ENCODE data around the gene MZF1. TPM values are rescaled to one million over a fixed set of nuclear protein-coding genes. Genes with fewer than 3 reads are reported as not detected.
"Not testable (repeated sequence)": the region's sequence is repeated elsewhere in the genome, so short reads cannot be mapped to it uniquely, and the experiment has no call there.

MZF1 gene
- polyA plus RNA-seq, 4 donors: 17.5 to 64.0 (median 30.8) TPM

GRCh38 chr19:58582985-58583384 is 9.8 kb upstream of the MZF1 start:
- Histone ChIP-seq H3K36me3 (ENCODE audit: control insufficient read depth in 3 of 3, insufficient read depth in 2 of 3, low read depth in 1 of 3, low read length in 3 of 3) (peaks cover 0 to 37% (median 0%) of the 10 kb centered on the region in 3 donors), H3K9me3 (ENCODE audit: control insufficient read depth in 2 of 2, insufficient read depth in 1 of 2, low read depth in 1 of 2, low read length in 1 of 2) (no peaks in the 10 kb centered on the region), H3K27me3 (ENCODE audit: control insufficient read depth in 3 of 3, insufficient read depth in 3 of 3, low read length in 3 of 3) (no peaks in the 10 kb centered on the region), H3K4me1 (ENCODE audit: control insufficient read depth in 3 of 3, insufficient read depth in 2 of 3, low read depth in 1 of 3, low read length in 2 of 3) (peaks cover 0 to 3% (median 0%) of the 10 kb centered on the region in 3 donors), H3K27ac (ENCODE audit: low read depth in 1 of 3, low read length in 2 of 3) (no peak overlapping the region), H3K4me3 (ENCODE audit: low read depth in 1 of 3, low read length in 3 of 3) (no peak overlapping the region)
- FAIRE-seq: no peak
- 88 to 97% (median 96%) methylated on average over 6 of the region's 6 CpGs for WGBS, 3 donors
- no peak for DNase-seq

- 72 to 90% (median 79%) methylated on average over 62 of the region's 62 CpGs for WGBS, 3 donors
- no peak overlapping the region for H3K4me3 ChIP-seq (ENCODE audit: low read depth in 1 of 3, low read length in 3 of 3)
- no peaks in the 10 kb centered on the region for H3K9me3 ChIP-seq (ENCODE audit: control insufficient read depth in 2 of 2, insufficient read depth in 1 of 2, low read depth in 1 of 2, low read length in 1 of 2)
- DNase-seq (peak; percentile 50 to 92), FAIRE-seq (no peak)
- no peaks in the 10 kb centered on the region for H3K27me3 ChIP-seq (ENCODE audit: control insufficient read depth in 3 of 3, insufficient read depth in 3 of 3, low read length in 3 of 3)
- peaks cover 0 to 39% (median 0%) of the 10 kb centered on the region in 3 donors for H3K36me3 ChIP-seq (ENCODE audit: control insufficient read depth in 3 of 3, insufficient read depth in 2 of 3, low read depth in 1 of 3, low read length in 3 of 3)
- peaks cover 0 to 3% (median 0%) of the 10 kb centered on the region in 3 donors for H3K4me1 ChIP-seq (ENCODE audit: control insufficient read depth in 3 of 3, insufficient read depth in 2 of 3, low read depth in 1 of 3, low read length in 2 of 3)
- H3K27ac ChIP-seq (ENCODE audit: low read depth in 1 of 3, low read length in 2 of 3): no peak overlapping the region
Observed at GRCh38 chr19:58581227-58582141, 8.3 kb upstream of the MZF1 start.

GRCh38 chr19:58579473-58580142 is 6.5 kb upstream of the MZF1 start:
- WGBS, 3 donors: 90 to 96% (median 92%) methylated on average over 8 of the region's 8 CpGs
- Histone ChIP-seq H3K27me3 (ENCODE audit: control insufficient read depth in 3 of 3, insufficient read depth in 3 of 3, low read length in 3 of 3) (no peaks in the 10 kb centered on the region), H3K36me3 (ENCODE audit: control insufficient read depth in 3 of 3, insufficient read depth in 2 of 3, low read depth in 1 of 3, low read length in 3 of 3) (peaks cover 0 to 36% (median 0%) of the 10 kb centered on the region in 3 donors), H3K27ac (ENCODE audit: low read depth in 1 of 3, low read length in 2 of 3) (no peak overlapping the region), H3K4me1 (ENCODE audit: control insufficient read depth in 3 of 3, insufficient read depth in 2 of 3, low read depth in 1 of 3, low read length in 2 of 3) (peaks cover 0 to 3% (median 0%) of the 10 kb centered on the region in 3 donors), H3K4me3 (ENCODE audit: low read depth in 1 of 3, low read length in 3 of 3) (no peak overlapping the region), H3K9me3 (ENCODE audit: control insufficient read depth in 2 of 2, insufficient read depth in 1 of 2, low read depth in 1 of 2, low read length in 1 of 2) (no peaks in the 10 kb centered on the region)
- no peak for DNase-seq
- FAIRE-seq: no peak

- H3K4me1 ChIP-seq (ENCODE audit: control insufficient read depth in 3 of 3, insufficient read depth in 2 of 3, low read depth in 1 of 3, low read length in 2 of 3): peaks cover 0 to 10% (median 2%) of the 10 kb centered on the region in 3 donors
- no peak overlapping the region for H3K4me3 ChIP-seq (ENCODE audit: low read depth in 1 of 3, low read length in 3 of 3)
- H3K36me3 ChIP-seq (ENCODE audit: control insufficient read depth in 3 of 3, insufficient read depth in 2 of 3, low read depth in 1 of 3, low read length in 3 of 3): peaks cover 0 to 28% (median 0%) of the 10 kb centered on the region in 3 donors
- no peak for DNase-seq
- no peaks in the 10 kb centered on the region for H3K27me3 ChIP-seq (ENCODE audit: control insufficient read depth in 3 of 3, insufficient read depth in 3 of 3, low read length in 3 of 3)
- H3K27ac ChIP-seq (ENCODE audit: low read depth in 1 of 3, low read length in 2 of 3): no peak overlapping the region
- 81 to 96% (median 90%) methylated on average over 11 of the region's 11 CpGs for WGBS, 3 donors
- FAIRE-seq: no peak
- H3K9me3 ChIP-seq (ENCODE audit: control insufficient read depth in 2 of 2, insufficient read depth in 1 of 2, low read depth in 1 of 2, low read length in 1 of 2): no peaks in the 10 kb centered on the region
Observed at GRCh38 chr19:58578012-58578925, 5.1 kb upstream of the MZF1 start.

- FAIRE-seq; H3K27me3 ChIP-seq (ENCODE audit: control insufficient read depth in 3 of 3, insufficient read depth in 3 of 3, low read length in 3 of 3); DNase-seq; H3K4me3 ChIP-seq (ENCODE audit: low read depth in 1 of 3, low read length in 3 of 3); H3K9me3 ChIP-seq (ENCODE audit: control insufficient read depth in 2 of 2, insufficient read depth in 1 of 2, low read depth in 1 of 2, low read length in 1 of 2); H3K27ac ChIP-seq (ENCODE audit: low read depth in 1 of 3, low read length in 2 of 3): not testable (repeated sequence)
- peaks cover 0 to 22% (median 0%) of the 10 kb centered on the region in 3 donors for H3K36me3 ChIP-seq (ENCODE audit: control insufficient read depth in 3 of 3, insufficient read depth in 2 of 3, low read depth in 1 of 3, low read length in 3 of 3)
- 94 to 99% (median 98%) methylated on average over 2 of the region's 2 CpGs for WGBS, 3 donors
- H3K4me1 ChIP-seq (ENCODE audit: control insufficient read depth in 3 of 3, insufficient read depth in 2 of 3, low read depth in 1 of 3, low read length in 2 of 3): peaks cover 0 to 11% (median 2%) of the 10 kb centered on the region in 3 donors
Observed at GRCh38 chr19:58577581-58577980, 4.4 kb upstream of the MZF1 start.

- Histone ChIP-seq H3K9me3 (ENCODE audit: control insufficient read depth in 2 of 2, insufficient read depth in 1 of 2, low read depth in 1 of 2, low read length in 1 of 2) (no peaks in the 10 kb centered on the region), H3K36me3 (ENCODE audit: control insufficient read depth in 3 of 3, insufficient read depth in 2 of 3, low read depth in 1 of 3, low read length in 3 of 3) (peaks cover 0 to 23% (median 0%) of the 10 kb centered on the region in 3 donors), H3K4me3 (ENCODE audit: low read depth in 1 of 3, low read length in 3 of 3) (peak overlapping the region; percentile 59 to 73 (median 64)), H3K27me3 (ENCODE audit: control insufficient read depth in 3 of 3, insufficient read depth in 3 of 3, low read length in 3 of 3) (no peaks in the 10 kb centered on the region), H3K27ac (ENCODE audit: low read depth in 1 of 3, low read length in 2 of 3) (peak overlapping the region; percentile 63 to 93 (median 92)), H3K4me1 (ENCODE audit: control insufficient read depth in 3 of 3, insufficient read depth in 2 of 3, low read depth in 1 of 3, low read length in 2 of 3) (peaks cover 2 to 15% (median 5%) of the 10 kb centered on the region in 3 donors)
- DNase-seq: peak; percentile 91 to 97
- WGBS, 3 donors: 0% methylated on average over 64 to 66 of the region's 66 CpGs
- no peak for FAIRE-seq
Observed at GRCh38 chr19:58575183-58576041, 2.3 kb upstream of the MZF1 start.

- H3K27ac ChIP-seq (ENCODE audit: low read depth in 1 of 3, low read length in 2 of 3): peak overlapping the region; percentile 0 to 98 (median 95)
- peaks cover 2 to 15% (median 5%) of the 10 kb centered on the region in 3 donors for H3K4me1 ChIP-seq (ENCODE audit: control insufficient read depth in 3 of 3, insufficient read depth in 2 of 3, low read depth in 1 of 3, low read length in 2 of 3)
- FAIRE-seq (no peak), DNase-seq (no peak)
- no peaks in the 10 kb centered on the region for H3K9me3 ChIP-seq (ENCODE audit: control insufficient read depth in 2 of 2, insufficient read depth in 1 of 2, low read depth in 1 of 2, low read length in 1 of 2)
- 1% methylated on average over 20 of the region's 20 CpGs for WGBS, 3 donors
- H3K36me3 ChIP-seq (ENCODE audit: control insufficient read depth in 3 of 3, insufficient read depth in 2 of 3, low read depth in 1 of 3, low read length in 3 of 3): peaks cover 0 to 38% (median 0%) of the 10 kb centered on the region in 3 donors
- H3K4me3 ChIP-seq (ENCODE audit: low read depth in 1 of 3, low read length in 3 of 3): peak overlapping the region in 2 of 3 donors; percentile 18 to 63
- no peaks in the 10 kb centered on the region for H3K27me3 ChIP-seq (ENCODE audit: control insufficient read depth in 3 of 3, insufficient read depth in 3 of 3, low read length in 3 of 3)
Observed at GRCh38 chr19:58573658-58574164, 576 bp upstream of the MZF1 start.
